ENCODE data around the gene ZBTB45.
A peak's percentile ranks its signal among the peaks of the same experiment; 100 is the strongest.

DNA sequence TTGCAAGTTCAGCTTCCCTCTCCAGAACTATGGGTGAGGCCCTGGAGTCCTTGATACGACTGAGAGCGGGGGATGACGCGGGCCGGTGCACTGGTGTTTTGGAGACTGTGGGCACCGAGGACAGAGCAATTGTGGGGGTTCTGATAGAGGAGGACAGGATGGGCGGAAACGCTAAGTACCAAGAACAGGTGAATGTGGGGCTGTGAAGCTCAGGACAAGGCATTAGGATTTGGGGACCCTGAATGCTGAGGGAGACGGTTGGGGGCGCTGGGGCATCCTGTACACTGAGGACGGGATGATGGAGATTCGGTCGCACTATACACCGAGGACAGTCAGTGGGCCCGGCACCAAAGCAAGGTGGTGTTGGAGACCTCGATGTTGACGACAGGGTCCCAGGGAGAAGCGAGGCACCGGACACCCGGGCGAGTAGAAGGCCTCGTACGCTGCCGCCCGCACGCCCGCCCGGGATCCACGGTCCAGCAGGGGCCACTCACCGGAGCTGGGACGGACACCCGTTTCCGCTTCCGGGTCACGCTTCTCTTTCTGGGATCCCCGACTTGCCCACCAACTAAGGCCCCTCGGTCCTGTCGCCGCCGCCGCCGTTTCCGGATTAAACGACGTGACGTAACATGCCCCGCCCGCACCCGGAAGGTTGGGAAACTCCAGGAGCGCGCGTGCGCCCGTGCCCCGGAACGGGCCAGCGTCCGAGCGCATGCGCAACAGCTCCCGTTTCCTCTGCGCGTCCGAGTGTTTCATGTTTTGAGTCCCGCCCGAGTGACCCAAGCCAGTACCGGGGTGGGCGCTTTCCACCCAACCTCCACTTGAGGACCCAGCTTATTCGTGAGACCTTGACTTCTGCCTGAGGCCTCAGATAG lies 35.1 kb upstream of the ZBTB45 start, which contains the start of gene CHMP2A:
- TF ChIP-seq, protein P1, sequence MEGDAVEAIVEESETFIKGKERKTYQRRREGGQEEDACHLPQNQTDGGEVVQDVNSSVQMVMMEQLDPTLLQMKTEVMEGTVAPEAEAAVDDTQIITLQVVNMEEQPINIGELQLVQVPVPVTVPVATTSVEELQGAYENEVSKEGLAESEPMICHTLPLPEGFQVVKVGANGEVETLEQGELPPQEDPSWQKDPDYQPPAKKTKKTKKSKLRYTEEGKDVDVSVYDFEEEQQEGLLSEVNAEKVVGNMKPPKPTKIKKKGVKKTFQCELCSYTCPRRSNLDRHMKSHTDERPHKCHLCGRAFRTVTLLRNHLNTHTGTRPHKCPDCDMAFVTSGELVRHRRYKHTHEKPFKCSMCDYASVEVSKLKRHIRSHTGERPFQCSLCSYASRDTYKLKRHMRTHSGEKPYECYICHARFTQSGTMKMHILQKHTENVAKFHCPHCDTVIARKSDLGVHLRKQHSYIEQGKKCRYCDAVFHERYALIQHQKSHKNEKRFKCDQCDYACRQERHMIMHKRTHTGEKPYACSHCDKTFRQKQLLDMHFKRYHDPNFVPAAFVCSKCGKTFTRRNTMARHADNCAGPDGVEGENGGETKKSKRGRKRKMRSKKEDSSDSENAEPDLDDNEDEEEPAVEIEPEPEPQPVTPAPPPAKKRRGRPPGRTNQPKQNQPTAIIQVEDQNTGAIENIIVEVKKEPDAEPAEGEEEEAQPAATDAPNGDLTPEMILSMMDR (IDR thresholded peaks at IDR 0.05): peak in 2 of 5 experiments; percentile 24 to 42
- TF ChIP-seq POLR2A (IDR thresholded peaks at IDR 0.05) (peak; percentile 43 to 73), EP300 (IDR thresholded peaks at IDR 0.05) (peak; percentile 91 to 96)
